Stimulated activated CD4-positive, alpha-beta T cell treated with anti-CD3 and anti-CD28 coated beads, TNF-alpha, amount 100 ng/mL, for 24 hours (primary cell): ENCODE measurements around the gene MSH3.
"Not testable (repeated sequence)": the region's sequence is repeated elsewhere in the genome, so short reads cannot be mapped to it uniquely, and the experiment has no call there.

Source experiments
- DNase-seq, 3 experiments: peaks; one replicate each; pipeline ENCODE4 v3.0.0-alpha.2; 2020; ENCODE audit warnings: low read depth in 3 of 3

MSH3 gene

DNA sequence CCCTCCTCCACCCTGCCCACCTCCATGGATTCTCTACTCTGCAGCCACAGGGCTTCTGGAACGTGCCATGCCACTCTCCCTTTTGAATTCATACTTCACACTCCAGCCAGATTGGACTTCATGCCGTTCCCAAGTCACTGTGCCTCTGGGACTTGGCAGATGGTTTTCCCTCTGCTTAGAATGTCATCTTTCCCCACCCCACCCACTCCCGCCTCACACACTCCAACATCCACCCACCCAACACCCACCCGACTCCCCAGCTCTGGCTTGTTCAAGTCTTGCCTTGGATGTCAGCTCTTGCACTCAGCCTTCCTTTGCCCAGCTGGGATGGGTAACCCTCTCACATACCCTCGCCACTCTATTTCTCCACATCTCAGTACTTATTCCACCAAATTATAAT, 142.4 kb downstream of the MSH3 start:
- DNase-seq, result no peak

- no peak for DNase-seq
These were observed 143.1 kb downstream of the MSH3 start for GRCh38 chr5:80797428-80798024.

- DNase-seq, result no peak
These were observed 143.7 kb downstream of the MSH3 start for GRCh38 chr5:80798166-80798565.

DNA sequence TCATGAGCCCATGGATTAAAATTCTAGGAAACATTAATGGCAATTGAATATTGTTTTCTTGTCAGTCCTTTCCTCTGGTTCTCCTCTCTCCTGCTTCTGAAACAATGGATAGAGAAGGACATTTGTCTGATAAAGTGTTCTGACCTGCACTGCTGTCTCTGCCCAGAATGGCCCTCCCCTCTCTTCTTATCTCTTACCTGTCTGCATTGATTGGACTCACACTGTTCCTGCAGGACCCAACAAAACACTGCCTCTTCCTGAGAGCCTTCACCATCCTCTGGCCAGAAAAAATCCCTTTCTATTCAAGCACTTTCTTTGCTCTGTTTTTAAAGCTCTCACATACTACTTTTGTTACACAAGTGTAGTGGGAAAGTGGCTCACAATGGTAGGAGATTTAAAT, 144.2 kb downstream of the MSH3 start:
- DNase-seq, result no peak

DNA sequence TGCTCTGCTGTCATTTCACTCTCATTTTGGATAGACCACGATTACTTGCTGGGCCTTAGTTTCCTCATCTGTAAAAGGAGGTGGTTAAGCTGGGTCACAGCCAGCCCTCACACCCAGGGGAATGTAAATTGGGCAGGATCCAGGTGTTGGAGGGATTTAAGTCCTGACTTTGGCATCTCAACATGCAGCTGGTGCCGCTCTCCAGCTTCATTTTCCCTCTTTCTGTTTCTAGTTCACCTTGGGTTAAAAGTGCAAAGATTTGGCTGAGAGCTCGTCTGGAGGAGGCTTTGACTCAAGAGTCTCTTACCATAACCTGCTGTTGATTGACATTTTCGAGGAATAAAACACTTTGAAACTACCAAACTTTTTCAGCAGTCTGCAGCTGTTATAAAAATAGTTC, 144.6 kb downstream of the MSH3 start:
- no peak for DNase-seq

- no peak for DNase-seq
These were observed 145.1 kb downstream of the MSH3 start for GRCh38 chr5:80799573-80799972.

GRCh38 chr5:80804332-80804731, 149.9 kb downstream of the MSH3 start:
- DNase-seq, result no peak

GRCh38 chr5:80805038-80805437, 150.6 kb downstream of the MSH3 start:
- no peak for DNase-seq

DNA sequence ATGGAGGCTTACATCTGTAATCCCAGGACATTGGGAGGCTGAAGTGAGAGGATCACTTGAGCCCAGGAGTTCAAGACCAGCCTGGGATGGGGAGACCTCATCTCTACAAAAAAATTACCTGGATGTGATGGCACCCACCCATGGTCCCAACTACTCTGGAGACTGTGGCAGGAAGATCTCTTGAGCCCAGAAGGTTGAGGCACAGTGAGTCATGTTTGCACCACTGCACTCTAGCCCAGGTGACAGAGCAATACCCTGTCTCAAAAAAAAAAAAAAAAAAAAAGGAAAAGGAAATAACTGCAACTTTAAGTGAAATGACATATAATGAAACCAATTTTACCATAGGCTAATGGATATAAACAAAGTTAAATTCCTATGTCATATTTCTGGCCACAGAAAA, 152.5 kb downstream of the MSH3 start:
- no peak for DNase-seq

DNA sequence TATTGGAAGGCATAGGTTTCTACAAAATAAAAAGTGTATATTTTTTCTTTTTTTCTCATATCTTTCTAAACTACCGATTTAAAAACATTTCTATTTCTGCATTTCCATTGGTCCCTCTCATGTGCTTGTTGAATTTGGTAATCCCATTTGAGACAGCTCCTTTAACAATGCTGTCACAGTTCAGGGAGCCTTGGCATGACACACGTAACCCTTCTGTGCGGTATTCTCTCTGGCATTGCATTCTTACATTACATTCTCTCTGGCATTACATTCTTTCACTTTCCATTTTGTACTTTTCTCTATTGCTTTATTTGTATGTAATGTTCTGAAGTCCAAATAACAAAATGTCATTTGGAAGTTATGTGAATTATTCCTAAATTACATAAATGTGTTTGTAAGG, 155.0 kb downstream of the MSH3 start:
- DNase-seq, result no peak

GRCh38 chr5:80810425-80810824, 156.0 kb downstream of the MSH3 start:
- no peak for DNase-seq

- no peak for DNase-seq
These were observed 162.1 kb downstream of the MSH3 start for GRCh38 chr5:80816590-80816989.

- DNase-seq, result no peak
These were observed 166.2 kb downstream of the MSH3 start for GRCh38 chr5:80820685-80821084.

DNA sequence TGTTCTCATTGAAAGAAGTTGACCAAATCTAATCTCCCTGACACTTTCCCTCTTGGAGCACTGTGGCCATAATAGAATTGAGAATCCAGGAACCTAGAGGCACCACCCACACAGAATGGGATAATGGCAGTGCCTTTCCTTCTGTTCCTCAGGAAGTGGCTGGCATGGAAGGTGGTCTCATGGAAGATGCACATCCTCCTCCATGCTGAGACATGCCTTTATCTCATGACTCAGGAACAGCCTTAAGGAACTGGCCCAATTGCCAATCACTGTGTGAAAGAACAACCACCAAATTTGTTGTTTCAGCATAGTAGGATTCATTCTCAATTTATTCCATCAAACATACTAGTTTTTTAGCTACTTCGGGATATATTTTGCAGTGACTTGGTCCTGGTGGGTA, 168.2 kb downstream of the MSH3 start:
- no peak for DNase-seq

DNA sequence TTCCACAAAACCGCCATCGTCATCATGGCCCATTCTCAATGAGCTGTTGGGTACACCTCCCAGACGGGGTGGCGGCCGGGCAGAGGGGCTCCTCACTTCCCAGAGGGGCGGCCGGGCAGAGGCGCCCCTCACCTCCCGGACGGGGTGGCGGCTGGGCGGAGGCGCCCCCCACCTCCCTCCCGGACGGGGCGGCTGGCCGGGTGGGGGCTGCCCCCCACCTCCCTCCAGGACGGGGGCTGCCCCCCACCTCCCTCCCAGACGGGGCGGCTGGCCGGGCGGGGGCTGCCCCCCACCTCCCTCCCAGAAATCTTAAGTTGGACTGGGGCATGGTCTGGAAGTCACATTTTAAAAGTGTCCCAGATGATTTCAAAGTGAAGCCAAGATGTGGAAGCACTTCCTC, 169.7 kb downstream of the MSH3 start:
- DNase-seq, result not testable (repeated sequence)

DNA sequence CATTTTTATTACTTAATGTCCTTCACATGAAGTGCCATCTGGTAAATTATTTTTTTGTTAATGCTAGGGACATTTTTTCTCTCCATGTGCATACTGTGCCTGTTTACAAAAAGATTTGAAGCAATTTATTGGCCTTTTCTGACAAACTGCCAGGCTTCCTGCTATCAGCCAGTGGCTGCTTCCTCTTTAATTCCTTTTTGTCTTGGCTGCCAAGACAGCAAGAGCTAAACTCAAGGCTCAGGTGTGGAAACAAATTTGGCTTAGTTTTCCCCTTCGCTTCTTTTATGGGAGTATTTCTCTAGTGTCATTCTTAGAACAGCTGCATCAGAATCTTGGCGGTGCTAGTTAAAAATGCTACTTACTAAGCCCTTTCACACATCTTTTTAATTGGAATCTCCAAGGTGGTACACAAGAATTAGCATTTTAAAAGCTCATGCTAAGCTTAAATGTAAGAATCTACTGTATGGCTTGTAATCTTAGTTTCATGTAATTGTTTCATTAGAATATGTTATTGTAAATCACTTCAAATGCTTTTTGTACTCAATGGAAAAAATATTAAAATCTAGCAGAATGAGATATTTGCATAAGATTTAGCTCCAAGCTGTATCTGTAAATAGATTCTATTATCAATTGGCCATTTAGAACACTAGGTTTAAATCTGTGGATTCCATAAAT, 171.5 kb downstream of the MSH3 start:
- no peak for DNase-seq

GRCh38 chr5:80834710-80835109, 180.3 kb downstream of the MSH3 start:
- no peak for DNase-seq

DNA sequence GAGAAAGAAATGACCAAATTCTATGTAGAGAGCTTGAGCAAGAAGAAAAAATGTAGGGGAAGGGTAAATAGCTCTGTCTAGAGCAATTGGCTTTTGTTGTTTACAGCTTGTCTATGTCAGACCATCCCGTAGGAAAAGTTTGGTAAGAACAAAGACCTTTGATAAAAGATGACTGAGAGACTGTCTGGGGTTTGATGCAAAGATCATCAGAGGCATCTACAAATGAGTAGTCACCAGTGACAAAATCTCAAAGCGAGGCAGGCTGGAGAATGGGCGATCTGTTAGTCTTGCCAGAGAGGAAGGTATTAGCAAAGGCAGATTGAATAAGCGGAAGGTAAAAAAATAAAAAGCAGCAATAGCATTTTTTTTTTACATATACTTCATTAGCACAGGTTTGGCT, 180.7 kb downstream of the MSH3 start:
- no peak for DNase-seq

- DNase-seq, result no peak
These were observed 183.2 kb downstream of the MSH3 start for GRCh38 chr5:80837679-80838078.

- not testable (repeated sequence) for DNase-seq
These were observed 186.8 kb downstream of the MSH3 start for GRCh38 chr5:80841026-80841797.

DNA sequence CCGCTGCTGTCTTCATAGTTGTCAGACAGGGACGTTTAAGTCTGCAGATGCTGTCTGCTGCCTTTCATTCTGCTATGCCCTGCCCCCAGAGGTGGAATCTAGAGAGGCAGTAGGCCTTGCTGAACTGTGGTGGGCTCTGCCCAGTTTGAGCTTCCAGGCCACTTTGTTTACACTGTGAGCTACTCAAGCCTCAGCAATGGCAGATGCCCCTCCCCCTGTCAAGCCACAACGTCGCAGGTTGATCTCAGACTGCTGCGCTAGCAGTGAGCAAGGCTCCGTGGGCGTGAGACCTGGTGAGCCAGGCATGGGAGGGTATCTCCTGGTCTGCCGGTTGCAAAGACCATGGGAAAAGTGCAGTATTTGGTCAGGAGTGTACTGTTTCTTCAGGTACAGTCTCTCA, 192.0 kb downstream of the MSH3 start:
- not testable (repeated sequence) for DNase-seq

DNA sequence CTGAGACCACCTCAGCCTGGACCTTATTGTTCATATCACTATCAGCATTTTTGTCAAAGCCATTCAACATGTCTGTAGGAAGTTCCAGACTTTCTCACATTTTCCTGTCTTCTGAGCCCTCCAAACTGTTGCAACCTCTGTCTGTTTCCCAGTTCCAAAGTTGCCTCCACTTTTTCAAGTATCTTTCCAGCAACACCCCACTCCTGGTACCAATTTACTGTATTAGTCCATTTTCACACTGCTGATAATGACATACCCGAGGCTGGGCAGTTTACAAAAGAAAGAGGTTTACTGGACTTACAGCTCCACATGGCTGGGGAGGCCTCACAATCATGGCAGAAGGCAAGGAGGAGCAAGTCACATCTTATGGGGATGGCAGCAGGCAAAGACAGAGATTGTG, 195.7 kb downstream of the MSH3 start:
- DNase-seq, result not testable (repeated sequence)
